Trophoblast cell (in vitro differentiated cells and primary cell): Measurements from ENCODE around the gene RNF157.

Experiments used
- DNase-seq, 2 donors: peaks; one replicate each; pipeline ENCODE4 v3.0.0-alpha.2; 2016
- H2AFZ ChIP-seq: 2 replicates; pipeline ENCODE4 v1.6.1; 2013; ENCODE audit warnings: low read length, moderate library complexity, mild to moderate bottlenecking; ENCODE audit not compliant: insufficient read depth, poor library complexity
- H2AK5ac ChIP-seq: 2 replicates; pipeline ENCODE4 v1.6.1; 2013; ENCODE audit warnings: mild to moderate bottlenecking, low read length
- H2BK120ac ChIP-seq: 2 replicates; pipeline ENCODE4 v1.6.1; 2013; ENCODE audit warnings: low read length, mild to moderate bottlenecking, moderate library complexity; ENCODE audit not compliant: insufficient read depth, poor library complexity
- H2BK12ac ChIP-seq: 2 replicates; pipeline ENCODE4 v1.6.1; 2013; ENCODE audit warnings: mild to moderate bottlenecking, low read length, moderate library complexity
- H2BK5ac ChIP-seq: 2 replicates; pipeline ENCODE4 v1.6.1; 2013; ENCODE audit warnings: low read length, low read depth, moderate library complexity, mild to moderate bottlenecking; ENCODE audit not compliant: poor library complexity
- H3K14ac ChIP-seq: 2 replicates; pipeline ENCODE4 v1.6.1; 2013; ENCODE audit warnings: mild to moderate bottlenecking, low read length
- H3K18ac ChIP-seq: 2 replicates; pipeline ENCODE4 v1.6.1; 2013; ENCODE audit warnings: mild to moderate bottlenecking, low read length
- H3K23ac ChIP-seq: 2 replicates; pipeline ENCODE4 v1.6.1; 2013; ENCODE audit warnings: low read length
- H3K27ac ChIP-seq: 2 replicates; pipeline ENCODE4 v1.5.1; 2013; ENCODE audit warnings: low read depth, mild to moderate bottlenecking, inconsistent platforms, low read length, moderate library complexity
- H3K27me3 ChIP-seq: 2 replicates; pipeline ENCODE4 v1.6.1; 2013; ENCODE audit warnings: inconsistent platforms, mild to moderate bottlenecking, low read length, moderate library complexity; ENCODE audit not compliant: insufficient read depth
- H3K36me3 ChIP-seq, 2 experiments: 1 replicate in 1 of 2; 2 replicates in 1 of 2; pipeline ENCODE4 v1.6.1; 2013; ENCODE audit warnings: low read length in 2 of 2, mild to moderate bottlenecking in 2 of 2, moderate library complexity in 1 of 2; ENCODE audit not compliant: insufficient read depth in 2 of 2, control insufficient read depth in 1 of 2
- H3K4ac ChIP-seq: 2 replicates; pipeline ENCODE4 v1.6.1; 2013; ENCODE audit warnings: low read depth, mild to moderate bottlenecking, low read length, moderate library complexity
- H3K4me1 ChIP-seq, 2 experiments: 1 replicate in 1 of 2; 2 replicates in 1 of 2; pipeline ENCODE4 v1.6.1; 2013; ENCODE audit warnings: low read length in 2 of 2, mild to moderate bottlenecking in 2 of 2, moderate library complexity in 1 of 2; ENCODE audit not compliant: insufficient read depth in 2 of 2, control insufficient read depth in 1 of 2
- H3K4me2 ChIP-seq: 2 replicates; pipeline ENCODE4 v1.6.1; 2013; ENCODE audit warnings: inconsistent platforms, mild to moderate bottlenecking, low read length, moderate library complexity
- H3K4me3 ChIP-seq: 2 replicates; pipeline ENCODE4 v1.5.1; 2013; ENCODE audit warnings: mild to moderate bottlenecking, low read depth, low read length, inconsistent platforms
- H3K79me1 ChIP-seq: one replicate; pipeline ENCODE4 v1.6.1; 2013; ENCODE audit warnings: low read length
- H3K79me2 ChIP-seq: 2 replicates; pipeline ENCODE4 v1.6.1; 2013; ENCODE audit warnings: low read length, mild to moderate bottlenecking; ENCODE audit not compliant: control insufficient read depth, insufficient read depth, poor library complexity
- H3K9ac ChIP-seq: 2 replicates; pipeline ENCODE4 v1.6.1; 2013; ENCODE audit warnings: mild to moderate bottlenecking, low read length
- H3K9me3 ChIP-seq: 2 replicates; pipeline ENCODE4 v1.6.1; 2013; ENCODE audit warnings: low read depth, mild to moderate bottlenecking, control low read depth, inconsistent platforms, low read length; ENCODE audit not compliant: insufficient read depth
- H4K12ac ChIP-seq: 2 replicates; pipeline ENCODE4 v1.6.1; 2013; ENCODE audit warnings: low read depth, mild to moderate bottlenecking, low read length, moderate library complexity
- H4K8ac ChIP-seq: 2 replicates; pipeline ENCODE4 v1.6.1; 2013; ENCODE audit warnings: low read depth, mild to moderate bottlenecking, low read length, moderate library complexity
- H4K91ac ChIP-seq: one replicate; pipeline ENCODE4 v1.6.1; 2013; ENCODE audit warnings: low read depth, mild to moderate bottlenecking, low read length, moderate library complexity
- WGBS: extraction: QIAGEN DNeasy Blood & Tissue Kit; methylation state at CpG from one replicate; pipeline ENCODE4 v1.1.7; 2013; ENCODE audit warnings: missing lambda C conversion rate; ENCODE audit not compliant: insufficient read length, insufficient coverage; ENCODE audit errors: extremely low coverage; 5-methylcytosine and 5-hydroxymethylcytosine counted together

RNF157 gene

DNA sequence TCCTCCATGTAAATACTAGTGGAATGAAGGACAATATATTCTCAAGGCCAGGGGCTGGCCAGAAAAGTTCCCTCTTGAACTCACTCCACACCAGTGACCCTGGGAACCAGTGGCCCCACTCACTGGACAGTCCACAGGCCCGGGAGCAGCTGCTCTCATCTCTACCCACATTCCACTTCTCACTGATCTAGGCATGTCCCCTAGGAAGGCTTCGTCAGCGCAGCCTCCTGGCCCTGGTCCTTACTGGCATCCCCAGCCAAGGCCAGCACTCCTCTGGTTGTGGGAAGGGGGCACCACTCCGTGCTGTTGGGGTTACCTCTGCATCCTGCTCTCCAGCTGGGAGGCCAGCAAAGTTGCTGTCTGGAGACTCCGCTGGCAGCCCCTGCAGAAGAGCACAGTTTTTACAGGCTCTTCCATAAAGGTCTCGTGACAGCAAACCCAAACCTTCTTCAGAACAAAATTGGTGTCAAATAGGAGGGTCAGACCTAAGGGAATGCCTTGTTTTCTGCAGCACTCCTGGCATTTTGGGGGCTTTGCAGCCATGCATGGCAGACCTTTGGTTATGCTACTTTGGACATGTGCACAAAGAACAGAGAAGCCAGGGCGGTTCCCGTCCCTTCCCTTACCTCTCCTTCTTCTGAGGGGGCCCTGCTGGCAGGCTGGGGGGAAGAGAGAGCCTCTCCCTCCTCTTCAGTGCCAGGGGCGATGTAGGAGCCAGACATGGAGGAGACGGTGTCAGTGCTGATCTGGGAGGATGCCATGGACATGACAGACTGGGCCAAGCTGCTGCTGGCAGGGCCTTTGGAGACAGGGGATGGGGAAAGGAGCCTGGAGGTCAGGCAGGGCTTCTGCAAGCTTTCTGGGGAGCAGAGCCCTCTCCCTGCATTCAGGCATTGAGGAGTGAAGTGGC, 85.1 kb downstream of the RNF157 start:
- H3K9me3 ChIP-seq, result no peaks in the 10 kb centered on the region
- no peak overlapping the region for H2AFZ ChIP-seq
- H3K4me1 ChIP-seq, result no peaks in the 10 kb centered on the region
- no peak overlapping the region for H3K27ac ChIP-seq
- no peak overlapping the region for H2BK5ac ChIP-seq
- H3K4me2 ChIP-seq, result no peak overlapping the region
- H4K12ac ChIP-seq, result no peak overlapping the region
- no peak overlapping the region for H4K91ac ChIP-seq
- no peaks in the 10 kb centered on the region for H3K79me1 ChIP-seq
- H2AK5ac ChIP-seq, result no peak overlapping the region
- no peaks in the 10 kb centered on the region for H3K79me2 ChIP-seq
- H2BK120ac ChIP-seq, result no peak overlapping the region
- no peak overlapping the region for H3K9ac ChIP-seq
- no peak overlapping the region for H3K4ac ChIP-seq
- no peak for DNase-seq
- no CpG with 5 or more reads among the region's 10 CpGs for WGBS
- no peak overlapping the region for H3K18ac ChIP-seq
- H3K23ac ChIP-seq, result no peak overlapping the region
- H3K36me3 ChIP-seq, result no peaks in the 10 kb centered on the region
- H3K27me3 ChIP-seq, result no peaks in the 10 kb centered on the region
- H3K4me3 ChIP-seq, result no peak overlapping the region
- H4K8ac ChIP-seq, result no peak overlapping the region
- no peak overlapping the region for H3K14ac ChIP-seq
- no peak overlapping the region for H2BK12ac ChIP-seq

DNA sequence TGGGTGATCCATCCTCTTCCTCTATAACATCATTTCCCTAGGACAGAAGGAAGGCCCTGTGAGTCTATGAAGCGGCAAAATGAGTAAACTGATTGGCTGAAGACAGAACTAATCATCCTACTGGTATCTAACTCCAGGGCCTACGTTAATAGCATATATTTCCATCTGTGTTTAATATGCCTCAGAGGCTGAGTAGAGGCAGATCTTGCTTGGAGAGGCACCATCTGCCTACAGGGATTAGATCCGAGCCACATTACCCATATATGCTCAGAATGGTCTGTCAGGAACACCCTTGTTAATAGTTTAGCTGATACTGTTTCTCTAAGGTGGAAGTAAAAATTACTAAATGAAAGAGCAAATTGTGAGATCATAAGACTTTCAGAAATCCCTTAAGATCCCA, 86.0 kb downstream of the RNF157 start:
- Histone ChIP-seq H3K18ac (no peak overlapping the region), H2AFZ (no peak overlapping the region), H2BK120ac (no peak overlapping the region), H3K4me1 (no peaks in the 10 kb centered on the region), H3K4me2 (no peak overlapping the region), H4K12ac (no peak overlapping the region), H3K27ac (no peak overlapping the region), H3K79me2 (no peaks in the 10 kb centered on the region), H3K23ac (no peak overlapping the region), H4K8ac (no peak overlapping the region), H4K91ac (no peak overlapping the region), H3K4ac (no peak overlapping the region), H2BK5ac (no peak overlapping the region), H3K4me3 (no peak overlapping the region), H3K9ac (no peak overlapping the region), H3K79me1 (no peaks in the 10 kb centered on the region), H2AK5ac (no peak overlapping the region), H3K9me3 (no peaks in the 10 kb centered on the region), H3K27me3 (no peaks in the 10 kb centered on the region), H3K36me3 (no peaks in the 10 kb centered on the region), H2BK12ac (no peak overlapping the region), H3K14ac (no peak overlapping the region)
- no CpG with 5 or more reads among the region's 3 CpGs for WGBS
- DNase-seq, result no peak

GRCh38 chr17:76153640-76154039, 86.7 kb downstream of the RNF157 start:
- H2AFZ ChIP-seq, result no peak overlapping the region
- H3K9ac ChIP-seq, result no peak overlapping the region
- no CpG with 5 or more reads among the region's 5 CpGs for WGBS
- H3K4me1 ChIP-seq, result no peaks in the 10 kb centered on the region
- no peaks in the 10 kb centered on the region for H3K36me3 ChIP-seq
- no peaks in the 10 kb centered on the region for H3K9me3 ChIP-seq
- H3K14ac ChIP-seq, result no peak overlapping the region
- H3K79me2 ChIP-seq, result no peaks in the 10 kb centered on the region
- H3K27me3 ChIP-seq, result no peaks in the 10 kb centered on the region
- H2AK5ac ChIP-seq, result no peak overlapping the region
- no peak overlapping the region for H2BK120ac ChIP-seq
- H3K27ac ChIP-seq, result no peak overlapping the region
- H3K23ac ChIP-seq, result no peak overlapping the region
- no peak overlapping the region for H3K4ac ChIP-seq
- no peaks in the 10 kb centered on the region for H3K79me1 ChIP-seq
- no peak overlapping the region for H3K4me3 ChIP-seq
- no peak overlapping the region for H2BK5ac ChIP-seq
- no peak overlapping the region for H4K91ac ChIP-seq
- H2BK12ac ChIP-seq, result no peak overlapping the region
- H3K18ac ChIP-seq, result no peak overlapping the region
- DNase-seq, result peak in 1 of 2 donors; percentile 61
- no peak overlapping the region for H3K4me2 ChIP-seq
- no peak overlapping the region for H4K8ac ChIP-seq
- no peak overlapping the region for H4K12ac ChIP-seq

DNA sequence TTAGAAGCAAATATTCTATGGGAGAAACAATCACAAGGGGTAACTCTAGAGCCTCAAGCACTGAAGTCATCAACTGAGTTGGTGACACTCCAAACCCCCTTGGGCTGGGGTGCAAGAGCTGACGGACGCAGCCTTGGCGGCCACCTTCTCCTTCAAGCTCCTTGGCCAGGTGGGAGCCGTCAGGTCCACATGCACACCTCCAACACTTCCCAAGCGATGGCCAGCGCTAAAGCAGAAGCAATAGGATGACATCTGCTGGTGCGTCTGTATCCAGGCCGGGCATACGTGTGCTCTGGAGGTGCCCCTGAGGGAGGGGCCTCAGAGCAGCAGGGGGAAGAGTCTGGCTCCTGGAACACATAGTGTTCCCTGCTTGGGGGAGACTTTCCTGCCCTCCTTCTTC, 87.1 kb downstream of the RNF157 start:
- H3K23ac ChIP-seq, result no peak overlapping the region
- no peak for DNase-seq

More for the DNA sequence above, 87.1 kb downstream of the RNF157 start:
- Histone ChIP-seq H4K8ac (no peak overlapping the region), H3K79me2 (no peaks in the 10 kb centered on the region), H3K14ac (no peak overlapping the region), H2BK5ac (no peak overlapping the region), H4K12ac (no peak overlapping the region), H3K4me1 (no peaks in the 10 kb centered on the region), H3K4ac (no peak overlapping the region), H3K9me3 (no peaks in the 10 kb centered on the region), H2BK12ac (no peak overlapping the region), H3K36me3 (no peaks in the 10 kb centered on the region), H2AK5ac (no peak overlapping the region), H3K27ac (no peak overlapping the region), H3K9ac (no peak overlapping the region), H3K18ac (no peak overlapping the region), H3K4me2 (no peak overlapping the region), H4K91ac (no peak overlapping the region), H3K27me3 (no peaks in the 10 kb centered on the region), H2BK120ac (no peak overlapping the region), H3K79me1 (no peaks in the 10 kb centered on the region), H3K4me3 (no peak overlapping the region), H2AFZ (no peak overlapping the region)
- no CpG with 5 or more reads among the region's 9 CpGs for WGBS
